Thymus (tissue), 11 donors: Measurements from ENCODE around the gene EMILIN2. TPM values are rescaled to one million over a fixed set of nuclear protein-coding genes. Genes with fewer than 3 reads are reported as not detected.

Source experiments
- DNase-seq, 9 donors: peaks; one replicate each; pipeline ENCODE4 v3.0.0-alpha.2; 2013; ENCODE audit warnings: low spot score in 9 of 9, low read depth in 6 of 9, missing footprints in 1 of 9
- H3K27ac ChIP-seq, 2 donors: one replicate each; pipeline ENCODE4 v1.5.1; 2013; ENCODE audit warnings: control low read depth in 1 of 2, low read depth in 1 of 2, low read length in 1 of 2, mild to moderate bottlenecking in 1 of 2, moderate library complexity in 1 of 2
- H3K27me3 ChIP-seq, 2 donors: one replicate each; pipeline ENCODE4 v1.5.1; 2013; ENCODE audit warnings: low read length in 1 of 2; ENCODE audit not compliant: control insufficient read depth in 2 of 2, insufficient read depth in 1 of 2
- H3K36me3 ChIP-seq, 2 donors: one replicate each; pipeline ENCODE4 v1.5.1; 2013; ENCODE audit warnings: low read length in 1 of 2, mild to moderate bottlenecking in 1 of 2, moderate library complexity in 1 of 2; ENCODE audit not compliant: control insufficient read depth in 2 of 2, insufficient read depth in 2 of 2
- H3K4me1 ChIP-seq, 2 donors: one replicate each; pipeline ENCODE4 v1.5.1; 2013; ENCODE audit warnings: low read length in 2 of 2; ENCODE audit not compliant: control insufficient read depth in 2 of 2, insufficient read depth in 2 of 2
- H3K4me3 ChIP-seq, 2 donors: one replicate each; pipeline ENCODE4 v1.5.1; 2013; ENCODE audit warnings: low read length in 2 of 2, control low read depth in 1 of 2, mild to moderate bottlenecking in 1 of 2
- H3K9me3 ChIP-seq, 2 donors: one replicate each; pipeline ENCODE4 v1.5.1; 2013; ENCODE audit warnings: low read length in 1 of 2, mild to moderate bottlenecking in 1 of 2; ENCODE audit not compliant: control insufficient read depth in 2 of 2, insufficient read depth in 1 of 2
- WGBS: extraction: QIAGEN DNeasy Blood & Tissue Kit; methylation state at CpG from one replicate; pipeline ENCODE4 v1.1.7; 2013; 5-methylcytosine and 5-hydroxymethylcytosine counted together
- polyA plus RNA-seq: library from polyadenylated mRNA; stranded (reverse); fragments of 200-250 nt; gene quantifications from one replicate; pipeline ENCODE4 v1.2.3, GENCODE V29; 2013
- total RNA-seq: library from RNA; stranded (reverse); fragments of 120-200 nt; gene quantifications from one replicate; pipeline ENCODE4 v1.2.4, GENCODE V29; 2013
- donor health status: healthy.

Gene EMILIN2
- total and polyA plus RNA-seq, 2 donors, result 19.3 to 27.2 TPM

GRCh38 chr18:2920027-2920426, 73.2 kb downstream of the EMILIN2 start:
- WGBS, result 98% methylated on average over 11 of the region's 11 CpGs
- no peak for DNase-seq
- no peaks in the 10 kb centered on the region for H3K27me3 ChIP-seq
- H3K36me3 ChIP-seq, result peaks cover 45 to 76% of the 10 kb centered on the region in 2 donors
- H3K4me3 ChIP-seq, result no peak overlapping the region
- peaks cover 0 to 6% of the 10 kb centered on the region in 2 donors for H3K4me1 ChIP-seq
- no peak overlapping the region for H3K27ac ChIP-seq
- H3K9me3 ChIP-seq, result no peaks in the 10 kb centered on the region

DNA sequence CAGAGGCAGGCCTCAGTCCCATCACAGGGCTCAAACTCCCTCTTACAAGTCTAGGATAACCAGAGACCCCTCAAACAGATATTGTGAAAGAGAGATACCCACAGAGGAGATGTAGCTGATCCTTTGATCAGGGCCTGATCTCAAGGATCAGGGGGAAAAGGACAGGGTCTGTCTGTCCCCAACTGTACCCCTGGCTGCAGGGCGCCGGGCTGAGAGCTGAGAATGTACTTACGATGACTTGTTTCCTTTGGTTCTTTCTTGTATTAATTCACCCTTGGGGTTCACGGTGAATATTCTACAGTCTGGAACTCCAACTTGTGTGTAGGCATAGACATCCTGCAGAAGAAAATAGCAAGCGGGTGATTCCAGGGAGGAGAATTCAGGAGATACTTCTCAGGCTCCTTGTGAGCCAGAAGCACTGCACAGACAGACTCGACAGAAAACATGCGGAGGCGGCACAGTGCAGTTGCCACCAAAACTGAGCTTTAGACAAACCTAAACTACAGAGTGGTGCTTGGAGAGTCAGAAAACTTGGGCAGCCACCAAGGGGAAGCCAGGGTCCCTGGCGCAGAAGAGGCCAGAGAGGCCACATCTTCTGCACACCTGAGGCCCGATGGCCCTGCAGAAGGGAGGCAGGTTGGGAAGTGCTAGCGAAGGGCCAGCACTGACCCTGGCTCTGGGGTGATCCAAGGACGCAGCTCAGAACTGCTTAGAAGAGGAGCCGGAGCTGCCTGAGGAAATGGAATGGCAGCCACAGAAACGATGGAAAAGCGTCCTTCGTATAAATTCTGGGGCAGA, 73.9 kb downstream of the EMILIN2 start:
- Histone ChIP-seq H3K36me3 (peaks cover 42 to 77% of the 10 kb centered on the region in 2 donors), H3K27ac (no peak overlapping the region), H3K4me1 (peaks cover 0 to 6% of the 10 kb centered on the region in 2 donors), H3K4me3 (no peak overlapping the region), H3K27me3 (no peaks in the 10 kb centered on the region), H3K9me3 (no peaks in the 10 kb centered on the region)
- no peak for DNase-seq
- WGBS, result 98% methylated on average over 16 of the region's 16 CpGs

- Histone ChIP-seq H3K36me3 (peaks cover 51 to 76% of the 10 kb centered on the region in 2 donors), H3K27ac (no peak overlapping the region), H3K4me1 (peaks cover 0 to 6% of the 10 kb centered on the region in 2 donors), H3K4me3 (no peak overlapping the region), H3K27me3 (no peaks in the 10 kb centered on the region), H3K9me3 (no peaks in the 10 kb centered on the region)
- no peak for DNase-seq
- 98% methylated on average over 14 of the region's 14 CpGs for WGBS
These were observed 75.0 kb downstream of the EMILIN2 start for GRCh38 chr18:2921778-2922177.

DNA sequence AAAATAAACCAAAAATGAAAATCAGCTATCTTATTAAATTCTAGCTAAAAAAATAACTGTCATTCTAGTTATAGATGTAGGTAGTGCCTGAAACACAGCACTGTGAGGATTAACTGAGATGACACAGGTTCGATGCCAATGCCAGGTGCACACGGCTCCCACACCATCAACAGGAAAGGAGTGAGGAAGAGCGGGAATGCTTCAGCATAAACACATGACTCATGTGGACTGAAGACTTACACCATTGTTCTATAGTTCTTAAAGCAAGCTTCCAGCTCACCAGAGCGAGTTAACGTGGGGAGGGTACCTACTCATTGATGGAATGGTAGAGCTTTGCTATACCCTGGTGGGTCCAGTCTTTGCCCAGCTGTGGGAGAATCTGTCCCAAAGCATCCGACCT, 76.7 kb downstream of the EMILIN2 start:
- 98% methylated on average over 6 of the region's 6 CpGs for WGBS
- Histone ChIP-seq H3K9me3 (no peaks in the 10 kb centered on the region), H3K27ac (no peak overlapping the region), H3K4me1 (no peaks in the 10 kb centered on the region), H3K4me3 (no peak overlapping the region), H3K27me3 (no peaks in the 10 kb centered on the region), H3K36me3 (peaks cover 60 to 87% of the 10 kb centered on the region in 2 donors)
- no peak for DNase-seq

- Histone ChIP-seq H3K4me3 (no peak overlapping the region), H3K27ac (no peak overlapping the region), H3K36me3 (peaks cover 48 to 82% of the 10 kb centered on the region in 2 donors), H3K4me1 (no peaks in the 10 kb centered on the region), H3K9me3 (no peaks in the 10 kb centered on the region), H3K27me3 (no peaks in the 10 kb centered on the region)
- 96% methylated on average over 12 of the region's 12 CpGs for WGBS
- no peak for DNase-seq
These were observed 78.1 kb downstream of the EMILIN2 start for GRCh38 chr18:2924920-2925319.

DNA sequence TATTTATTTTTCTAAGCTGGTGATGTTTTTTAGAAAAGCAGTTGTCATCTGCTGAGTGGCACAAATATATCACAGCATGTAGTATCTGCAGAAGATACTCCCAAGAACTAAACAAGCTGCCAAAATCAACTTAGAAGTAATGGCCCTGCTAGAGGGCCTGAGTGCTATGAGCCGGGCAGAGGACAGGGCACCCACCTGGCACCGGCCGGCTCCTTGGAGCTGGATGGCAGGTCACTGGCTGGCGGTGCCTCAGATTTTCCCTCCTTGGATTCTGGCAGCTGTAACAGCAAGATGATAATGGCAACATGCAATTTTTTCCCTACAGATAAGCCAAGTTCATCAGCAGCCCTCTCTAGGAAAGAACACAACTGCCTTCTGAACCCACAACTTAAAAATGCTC, 79.7 kb downstream of the EMILIN2 start:
- WGBS, result 100% methylated on average over 4 of the region's 4 CpGs

DNA sequence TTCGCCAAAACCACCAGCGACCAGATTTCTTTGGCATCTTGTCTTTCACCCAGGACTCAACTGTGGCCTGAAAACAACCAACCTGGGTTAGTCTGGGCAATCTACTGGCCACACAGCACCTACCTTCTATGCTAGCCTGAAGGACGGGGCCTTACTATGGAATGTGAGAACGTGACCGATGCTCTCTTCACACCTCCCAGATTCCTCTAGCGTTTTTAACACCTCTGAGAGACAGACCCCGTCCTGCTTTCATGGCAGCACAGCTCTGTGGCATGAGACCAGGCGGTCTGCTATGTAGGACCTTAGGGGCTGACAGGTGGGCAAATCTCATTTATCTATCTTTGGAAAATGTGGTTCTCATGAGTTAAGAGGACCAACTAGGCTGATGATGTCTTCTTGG, 80.9 kb downstream of the EMILIN2 start:
- H3K9me3 ChIP-seq, result no peaks in the 10 kb centered on the region
- no peak for DNase-seq
- peaks cover 34 to 74% of the 10 kb centered on the region in 2 donors for H3K36me3 ChIP-seq
- H3K27ac ChIP-seq, result no peak overlapping the region
- 98% methylated on average over 8 of the region's 8 CpGs for WGBS
- H3K4me3 ChIP-seq, result no peak overlapping the region
- no peaks in the 10 kb centered on the region for H3K27me3 ChIP-seq
- H3K4me1 ChIP-seq, result peaks cover 0 to 4% of the 10 kb centered on the region in 2 donors

More for the DNA sequence above, 79.7 kb downstream of the EMILIN2 start:
- H3K9me3 ChIP-seq, result no peaks in the 10 kb centered on the region
- no peaks in the 10 kb centered on the region for H3K4me1 ChIP-seq
- H3K27ac ChIP-seq, result no peak overlapping the region
- H3K36me3 ChIP-seq, result peaks cover 39 to 79% of the 10 kb centered on the region in 2 donors
- no peaks in the 10 kb centered on the region for H3K27me3 ChIP-seq
- DNase-seq, result no peak
- no peak overlapping the region for H3K4me3 ChIP-seq

GRCh38 chr18:2932247-2933181, 85.7 kb downstream of the EMILIN2 start:
- no peaks in the 10 kb centered on the region for H3K9me3 ChIP-seq
- peak; percentile 42 to 87 (median 71) for DNase-seq
- H3K4me3 ChIP-seq, result no peak overlapping the region
- 76% methylated on average over 10 of the region's 10 CpGs for WGBS
- H3K27ac ChIP-seq, result no peak overlapping the region
- peaks cover 18 to 50% of the 10 kb centered on the region in 2 donors for H3K36me3 ChIP-seq
- no peaks in the 10 kb centered on the region for H3K27me3 ChIP-seq
- peaks cover 0 to 5% of the 10 kb centered on the region in 2 donors for H3K4me1 ChIP-seq

DNA sequence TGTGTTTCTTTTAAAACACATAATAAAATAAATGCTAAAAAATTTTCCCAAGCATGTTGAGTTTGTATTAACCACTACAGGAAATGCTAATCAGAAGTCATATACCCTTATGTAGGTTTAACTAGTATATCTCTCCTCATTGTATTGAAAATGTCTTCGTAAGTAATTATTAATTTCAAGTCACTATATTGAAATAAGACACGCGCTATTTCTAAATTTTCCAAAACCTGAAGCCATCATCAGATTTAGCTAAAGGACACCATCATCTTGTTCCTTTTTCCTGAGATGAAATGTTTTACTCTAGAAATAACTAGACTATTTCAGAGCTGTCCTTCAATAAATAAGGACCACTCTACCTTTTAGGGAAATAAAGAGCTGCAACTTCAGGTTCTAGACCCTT, 87.2 kb downstream of the EMILIN2 start:
- H3K4me3 ChIP-seq, result no peak overlapping the region
- H3K9me3 ChIP-seq, result no peaks in the 10 kb centered on the region
- H3K4me1 ChIP-seq, result peaks cover 0 to 5% of the 10 kb centered on the region in 2 donors
- peaks cover 18 to 47% of the 10 kb centered on the region in 2 donors for H3K36me3 ChIP-seq
- no peaks in the 10 kb centered on the region for H3K27me3 ChIP-seq
- DNase-seq, result no peak
- 79% methylated on average over 3 of the region's 3 CpGs for WGBS
- H3K27ac ChIP-seq, result no peak overlapping the region
